Left lobe of liver (tissue), 2 donors: ENCODE data around the gene DBX2. TPM values are rescaled to one million over a fixed set of nuclear protein-coding genes. Genes with fewer than 3 reads are reported as not detected.
"Not testable (repeated sequence)": the region's sequence is repeated elsewhere in the genome, so short reads cannot be mapped to it uniquely, and the experiment has no call there.

ENCODE experiments used
- ATAC-seq: fragments of 200-7000 bp; cut with Tn5 transposase; one replicate; pipeline ENCODE4 v1.9.1; 2020; ENCODE audit warnings: mild to moderate bottlenecking, moderate library complexity
- DNase-seq: peaks from one replicate; pipeline ENCODE4 v3.0.0-alpha.2; 2020; ENCODE audit warnings: low spot score
- total RNA-seq: library from RNA; stranded (reverse); gene quantifications from one replicate; pipeline ENCODE4 v1.2.1, GENCODE V29; 2021
- donor health status: DM: no; HTN: no; CAD: no; lungs with moderate emphysema.
- donor health status: DM: no; HTN: yes; CAD: no.

DBX2 gene
- total RNA-seq, result not detected

GRCh38 chr12:45050751-45051571 lies at the start of gene DBX2:
Gene DBX2 (minus strand): TSS chr12:45051099. CDS start chr12:45050927, 172 bp downstream.
- DNase-seq, result no peak
- ATAC-seq, result no peak

- ATAC-seq (no peak), DNase-seq (no peak)
Measured at GRCh38 chr12:45098766-45099165, 47.9 kb upstream of the DBX2 start.

DNA sequence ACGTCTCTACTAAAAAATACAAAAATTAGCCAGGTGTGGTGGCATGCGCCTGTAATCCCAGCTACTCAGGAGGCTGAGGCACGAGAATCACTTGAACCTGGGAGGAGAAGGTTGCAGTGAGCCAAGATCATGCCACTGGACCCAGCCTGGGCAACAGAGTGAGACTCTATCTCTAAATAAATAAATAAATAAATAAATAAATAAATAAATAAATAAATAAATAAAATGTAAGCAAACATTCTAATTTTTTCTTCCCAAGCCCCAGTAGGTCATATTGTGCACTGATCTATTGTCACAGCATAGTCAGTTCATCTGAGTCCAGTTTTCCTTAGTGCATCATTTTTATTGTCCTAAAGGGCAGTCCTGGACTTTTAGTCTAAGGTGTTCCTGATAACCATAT lies 44.5 kb upstream of the DBX2 start:
- DNase-seq, ATAC-seq: not testable (repeated sequence)

- DNase-seq (no peak), ATAC-seq (no peak)
Measured at GRCh38 chr12:45093051-45093450, 42.2 kb upstream of the DBX2 start.

DNA sequence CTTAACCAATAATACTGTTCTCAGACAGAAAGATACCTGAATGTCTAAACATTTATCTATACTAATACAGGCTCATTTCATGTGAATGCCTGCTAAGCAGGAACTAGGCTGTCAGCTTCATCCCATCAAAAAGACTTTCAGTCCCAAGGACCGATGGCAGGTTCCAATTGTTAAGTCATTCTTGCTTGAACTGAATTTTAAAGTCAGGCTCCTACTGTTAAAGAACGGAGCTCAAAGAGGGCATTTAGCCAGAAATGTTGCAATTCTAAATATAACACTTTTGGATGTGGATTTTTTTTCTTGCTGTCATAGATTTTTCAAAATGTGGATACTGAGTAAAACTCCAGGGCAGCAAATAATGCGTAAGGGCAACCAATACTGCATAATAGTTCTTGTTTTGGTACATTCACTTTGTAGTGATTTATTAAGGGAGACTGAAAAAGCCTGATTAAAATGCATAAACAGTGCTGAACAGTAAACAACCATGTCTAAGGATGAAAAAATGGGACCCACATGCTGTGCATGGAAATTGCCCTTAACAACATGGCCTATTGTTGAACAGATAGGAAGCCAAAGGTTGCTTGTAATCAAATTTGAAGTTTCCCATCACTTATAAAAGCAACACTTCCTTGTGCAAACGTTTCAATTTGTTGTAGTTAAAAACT lies 38.6 kb upstream of the DBX2 start:
- DNase-seq, result no peak
- no peak for ATAC-seq

GRCh38 chr12:45088608-45089007 lies 37.7 kb upstream of the DBX2 start:
- no peak for DNase-seq
- ATAC-seq, result no peak

DNA sequence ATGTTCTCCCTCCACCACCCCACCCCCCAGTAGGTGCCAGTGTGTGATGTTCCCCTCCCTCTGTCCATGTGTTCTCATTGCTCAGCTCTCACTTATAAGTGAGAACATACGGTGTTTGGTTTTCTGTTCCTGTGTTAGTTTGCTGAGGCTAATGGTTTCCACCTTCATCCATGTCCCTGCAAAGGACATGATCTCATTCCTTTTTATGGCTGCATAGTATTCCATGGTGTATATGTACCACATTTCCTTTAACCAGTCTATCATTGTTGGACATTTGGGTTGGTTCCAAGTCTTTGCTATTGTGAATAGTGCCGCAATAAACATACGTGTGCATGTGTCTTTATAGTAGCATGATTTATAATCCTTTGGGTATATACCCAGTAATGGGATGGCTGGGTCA lies 33.3 kb upstream of the DBX2 start:
- not testable (repeated sequence) for ATAC-seq, DNase-seq

GRCh38 chr12:45077251-45077650 lies 26.4 kb upstream of the DBX2 start:
- ATAC-seq (no peak), DNase-seq (no peak)

DNA sequence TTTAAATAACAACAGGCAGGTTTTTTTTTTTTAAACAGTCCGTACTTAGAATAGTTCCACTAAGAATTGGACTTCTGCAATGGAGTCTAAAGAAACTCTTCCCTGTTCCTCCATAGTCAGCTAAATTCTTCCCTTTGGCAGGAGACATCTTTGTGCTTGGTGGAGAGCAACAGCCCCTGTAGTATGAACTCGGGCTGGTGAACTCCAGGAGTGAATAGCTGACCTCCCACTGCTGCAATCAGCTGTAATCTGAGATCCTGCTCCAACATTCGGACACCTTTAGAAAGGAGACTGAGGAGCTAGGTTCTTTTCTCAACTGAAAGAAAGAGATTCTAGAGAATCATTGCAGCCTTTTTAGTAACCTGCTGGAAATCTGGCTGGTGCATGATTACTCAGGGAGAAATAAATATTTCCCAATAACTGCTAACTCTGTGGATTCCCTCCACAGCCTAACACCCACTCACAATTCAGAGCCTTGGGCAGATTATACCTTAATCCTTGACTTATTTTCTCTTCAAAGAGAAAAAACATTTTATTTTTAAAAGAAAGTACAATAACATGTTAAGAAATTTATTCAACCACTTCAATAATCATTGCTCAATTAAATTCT lies 25.6 kb upstream of the DBX2 start:
- DNase-seq, result no peak

GRCh38 chr12:45075587-45076282 lies 24.8 kb upstream of the DBX2 start:
- DNase-seq, result no peak

More for the DNA sequence above, 25.6 kb upstream of the DBX2 start:
- ATAC-seq, result no peak

GRCh38 chr12:45065125-45065626 lies 14.3 kb upstream of the DBX2 start:
- ATAC-seq (no peak), DNase-seq (no peak)

More at GRCh38 chr12:45075587-45076282, 24.8 kb upstream of the DBX2 start:
- ATAC-seq, result no peak

GRCh38 chr12:45060976-45061375 lies 10.1 kb upstream of the DBX2 start:
- DNase-seq (no peak), ATAC-seq (no peak)

DNA sequence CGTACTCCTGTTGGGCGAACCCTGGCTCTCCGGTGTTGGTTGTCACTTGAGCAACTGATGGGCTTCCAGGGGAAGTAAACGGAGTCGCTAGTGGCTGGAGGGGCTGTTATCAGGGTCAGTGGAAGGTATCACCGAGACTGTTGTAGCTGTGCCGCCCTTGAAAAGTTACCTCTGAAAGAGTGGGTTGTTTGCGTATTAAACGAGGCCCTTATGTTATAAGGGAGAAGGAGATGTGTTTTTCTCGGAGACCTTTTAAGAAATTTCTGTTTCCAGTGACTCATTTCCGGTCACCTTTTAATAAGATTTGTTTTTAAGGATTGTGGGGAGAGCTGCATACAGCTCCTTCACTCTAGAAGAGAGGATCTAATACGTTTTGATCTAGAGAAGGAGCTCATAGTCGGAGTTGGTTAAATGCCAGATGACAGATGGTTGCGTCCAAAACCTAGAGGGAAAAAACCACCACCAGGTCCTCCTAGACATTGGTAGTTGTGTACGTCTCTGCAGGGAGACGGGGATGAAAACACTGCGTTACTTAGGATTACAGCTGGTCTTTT lies 750 bp upstream of the DBX2 start:
- ATAC-seq (no peak), DNase-seq (no peak)

GRCh38 chr12:45049912-45050750 lies 768 bp downstream of the DBX2 start:
- no peak for DNase-seq
- no peak for ATAC-seq

- ATAC-seq, result no peak
- no peak for DNase-seq
Measured at GRCh38 chr12:45042599-45042998, 8.3 kb downstream of the DBX2 start.

DNA sequence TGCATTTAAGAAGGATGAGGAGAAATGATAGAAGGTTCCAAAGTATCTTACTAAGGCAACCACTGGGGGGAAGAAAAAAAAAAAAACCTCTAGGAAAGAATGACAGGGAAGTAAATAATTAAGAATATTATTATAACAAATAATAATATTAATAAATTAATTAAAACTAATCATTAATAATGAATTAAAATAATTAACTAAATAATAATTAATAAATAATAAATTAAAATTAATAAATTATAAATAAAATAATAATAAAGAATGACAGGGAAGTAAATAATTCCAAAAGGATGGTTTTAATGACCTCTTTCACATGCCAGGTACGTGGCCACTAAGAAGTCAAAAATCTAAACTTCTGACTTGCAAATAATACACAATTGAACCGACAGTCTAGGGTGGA lies 9.9 kb downstream of the DBX2 start:
- ATAC-seq, result no peak
- no peak for DNase-seq

GRCh38 chr12:45039757-45040156 lies 11.1 kb downstream of the DBX2 start:
- no peak for ATAC-seq
- DNase-seq, result no peak

DNA sequence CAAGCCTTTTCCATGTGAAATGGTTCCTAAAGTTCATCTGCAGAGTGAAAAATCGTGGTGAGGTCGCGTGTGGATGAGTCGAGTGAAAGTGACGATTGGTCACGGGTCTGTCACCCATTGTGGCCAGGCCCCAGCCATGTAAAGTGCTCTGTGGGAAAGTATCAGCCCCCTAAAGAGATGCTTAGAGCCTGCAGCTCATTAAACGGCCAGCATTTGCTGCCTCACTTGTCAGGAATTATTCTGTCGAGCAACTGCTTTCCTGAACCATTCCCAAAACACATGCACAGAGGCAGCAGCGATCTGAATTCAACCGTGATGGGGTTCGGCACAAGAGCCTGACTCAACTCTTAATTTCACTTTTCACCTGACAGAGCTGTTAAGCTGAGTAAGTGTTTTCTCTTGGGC lies 16.0 kb downstream of the DBX2 start:
- DNase-seq (no peak), ATAC-seq (no peak)

- ATAC-seq, result no peak
Measured at GRCh38 chr12:45017916-45018315, 33.0 kb downstream of the DBX2 start.

GRCh38 chr12:45014396-45014795 lies 36.5 kb downstream of the DBX2 start:
- ATAC-seq (no peak), DNase-seq (no peak)

More at GRCh38 chr12:45017916-45018315, 33.0 kb downstream of the DBX2 start:
- DNase-seq, result no peak
